GM10266 (cell line): ENCODE data around the gene NPC2.

ENCODE experiments used
- DNase-seq: peaks from one replicate; pipeline ENCODE4 v3.0.0; 2012; ENCODE audit errors: extremely low spot score
- TF ChIP-seq, protein P1 (sequence below): IDR thresholded peaks from 2 replicates; pipeline ENCODE4 v1.5.1; 2012; ENCODE audit warnings: mild to moderate bottlenecking, low read depth; ENCODE audit not compliant: control insufficient read depth, insufficient read depth; ENCODE audit errors: missing control alignments

NPC2 gene

DNA sequence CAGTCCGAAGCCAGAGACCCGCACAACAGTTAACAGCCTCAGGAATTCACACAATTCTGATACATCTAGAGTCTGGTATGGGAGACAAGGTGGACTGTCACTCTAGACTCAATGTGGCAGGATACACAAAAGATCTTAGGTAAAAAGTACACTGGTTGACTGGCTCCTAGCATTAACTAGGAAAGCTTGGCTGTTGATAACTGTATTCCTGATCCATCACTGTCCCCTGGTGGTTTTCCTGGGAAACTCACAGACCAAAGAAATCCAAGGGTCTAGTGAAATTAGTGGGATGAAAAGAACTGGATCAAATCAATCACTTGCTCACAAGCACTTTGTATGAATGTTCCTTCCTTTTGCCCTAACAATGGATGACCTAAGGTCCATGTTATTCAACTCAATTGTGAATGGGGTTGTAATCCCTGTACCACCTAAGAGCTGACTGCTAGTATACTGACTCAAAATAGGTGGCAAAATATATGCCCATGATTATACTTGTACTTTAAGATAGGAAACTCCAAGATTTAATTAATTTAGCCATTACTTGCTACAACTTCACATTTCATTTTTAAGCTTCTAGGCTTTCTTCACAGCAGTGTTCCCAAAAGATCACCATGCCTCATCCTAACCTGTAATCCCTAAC lies 14.0 kb downstream of the NPC2 start:
- TF ChIP-seq, protein P1, sequence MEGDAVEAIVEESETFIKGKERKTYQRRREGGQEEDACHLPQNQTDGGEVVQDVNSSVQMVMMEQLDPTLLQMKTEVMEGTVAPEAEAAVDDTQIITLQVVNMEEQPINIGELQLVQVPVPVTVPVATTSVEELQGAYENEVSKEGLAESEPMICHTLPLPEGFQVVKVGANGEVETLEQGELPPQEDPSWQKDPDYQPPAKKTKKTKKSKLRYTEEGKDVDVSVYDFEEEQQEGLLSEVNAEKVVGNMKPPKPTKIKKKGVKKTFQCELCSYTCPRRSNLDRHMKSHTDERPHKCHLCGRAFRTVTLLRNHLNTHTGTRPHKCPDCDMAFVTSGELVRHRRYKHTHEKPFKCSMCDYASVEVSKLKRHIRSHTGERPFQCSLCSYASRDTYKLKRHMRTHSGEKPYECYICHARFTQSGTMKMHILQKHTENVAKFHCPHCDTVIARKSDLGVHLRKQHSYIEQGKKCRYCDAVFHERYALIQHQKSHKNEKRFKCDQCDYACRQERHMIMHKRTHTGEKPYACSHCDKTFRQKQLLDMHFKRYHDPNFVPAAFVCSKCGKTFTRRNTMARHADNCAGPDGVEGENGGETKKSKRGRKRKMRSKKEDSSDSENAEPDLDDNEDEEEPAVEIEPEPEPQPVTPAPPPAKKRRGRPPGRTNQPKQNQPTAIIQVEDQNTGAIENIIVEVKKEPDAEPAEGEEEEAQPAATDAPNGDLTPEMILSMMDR = no peak
- DNase-seq = no peak

- no peak for DNase-seq
- TF ChIP-seq, protein P1 = no peak
Measured at GRCh38 chr14:74476607-74477006, 16.5 kb downstream of the NPC2 start.

DNA sequence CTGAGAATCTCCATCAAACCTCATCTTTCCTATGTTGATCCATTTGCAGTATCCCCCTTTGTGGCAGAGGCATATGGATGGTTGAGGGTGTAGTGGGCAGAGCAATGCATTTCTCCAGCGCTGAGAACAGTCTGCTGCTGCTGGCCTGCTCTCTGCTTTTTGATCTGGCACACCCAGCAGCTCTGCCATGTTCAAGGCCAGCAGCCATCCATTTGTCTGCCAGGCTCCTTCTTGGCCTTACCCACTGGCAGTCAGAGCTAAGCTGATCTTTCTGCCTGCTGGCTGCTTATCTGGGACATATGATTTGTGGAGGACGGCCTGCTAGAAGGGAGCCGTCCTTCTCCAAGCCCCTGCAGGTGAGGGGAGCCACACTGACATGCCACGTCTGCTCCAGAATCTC lies 17.0 kb downstream of the NPC2 start:
- DNase-seq = no peak
- TF ChIP-seq, protein P1 = no peak

DNA sequence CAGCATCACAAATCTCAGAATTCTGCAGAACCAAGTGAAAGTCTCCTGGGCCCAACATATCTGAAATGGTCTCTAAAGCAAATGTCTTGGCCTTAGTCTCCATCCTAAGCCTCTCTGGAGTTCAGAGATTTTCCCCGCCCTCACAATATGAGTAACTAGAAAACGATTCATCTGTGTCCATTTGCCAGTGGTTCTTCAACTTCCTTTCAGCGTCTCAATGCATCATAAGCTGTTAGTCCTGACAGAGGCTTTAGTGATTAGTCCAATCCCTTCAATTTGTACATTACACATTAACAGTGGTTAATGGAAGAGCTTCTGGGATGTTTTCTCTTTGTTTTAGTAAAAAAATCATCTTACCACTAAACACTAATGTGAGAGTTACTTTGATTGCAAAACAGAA lies 17.4 kb downstream of the NPC2 start:
- DNase-seq = no peak
- TF ChIP-seq, protein P1 = no peak

DNA sequence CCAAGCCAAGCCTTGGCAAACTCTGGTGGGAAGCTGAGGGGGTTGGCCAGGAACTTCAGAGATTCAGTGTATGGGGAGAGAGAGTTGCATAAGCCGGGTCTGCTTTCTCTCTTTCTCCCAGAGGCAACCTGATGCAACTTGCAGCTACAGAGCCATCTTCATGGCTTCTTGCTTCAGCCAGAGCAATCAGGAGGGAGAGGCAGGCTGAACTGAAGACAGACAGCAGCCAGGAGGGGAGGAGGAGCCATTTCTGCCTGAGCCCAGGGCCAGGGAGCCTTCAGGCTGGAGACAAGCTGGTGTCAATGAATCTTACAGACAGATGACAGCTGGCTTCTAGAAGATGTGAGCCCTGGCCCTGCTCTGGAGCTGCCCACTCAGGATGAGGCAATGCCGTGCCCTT lies 18.7 kb downstream of the NPC2 start:
- DNase-seq = no peak
- TF ChIP-seq, protein P1 = no peak

- TF ChIP-seq, protein P1 = no peak
- DNase-seq = no peak
Measured at GRCh38 chr14:74472601-74473000, 20.5 kb downstream of the NPC2 start.

GRCh38 chr14:74469548-74470518 lies 23.3 kb downstream of the NPC2 start:
- no peak for DNase-seq
- TF ChIP-seq, protein P1 = no peak
